ENCODE measurements around the gene CFAP97D1.

CFAP97D1 gene

GRCh38 chr17:43817826-43818225 is 37.6 kb downstream of the CFAP97D1 start:
- H3K27ac ChIP-seq = peak overlapping the region; percentile 91
- H3K36me3 ChIP-seq = peaks cover 44% of the 10 kb centered on the region
- TF ChIP-seq CTCF (IDR thresholded peaks at IDR 0.05; ENCODE audit: low read depth, low read length) = no peak
- no peak for DNase-seq
- no peaks in the 10 kb centered on the region for H3K9me3 ChIP-seq (ENCODE audit: severe bottlenecking)
- H3K4me3 ChIP-seq (ENCODE audit: low read depth, low read length) = no peak overlapping the region
- no peaks in the 10 kb centered on the region for H3K27me3 ChIP-seq (ENCODE audit: insufficient read depth, low read depth, severe bottlenecking)

- DNase-seq = no peak
- Histone ChIP-seq H3K4me3 (ENCODE audit: low read depth, low read length) (no peak overlapping the region), H3K36me3 (peaks cover 42% of the 10 kb centered on the region), H3K27me3 (ENCODE audit: insufficient read depth, low read depth, severe bottlenecking) (no peaks in the 10 kb centered on the region), H3K9me3 (ENCODE audit: severe bottlenecking) (no peaks in the 10 kb centered on the region), H3K27ac (no peak overlapping the region)
- TF ChIP-seq CTCF (IDR thresholded peaks at IDR 0.05; ENCODE audit: low read depth, low read length) = no peak
These were observed 38.7 kb downstream of the CFAP97D1 start for GRCh38 chr17:43818966-43819365.

- Histone ChIP-seq H3K36me3 (peaks cover 45% of the 10 kb centered on the region), H3K9me3 (ENCODE audit: severe bottlenecking) (no peaks in the 10 kb centered on the region)
- TF ChIP-seq CTCF (IDR thresholded peaks at IDR 0.05; ENCODE audit: low read depth, low read length) = no peak
These were observed 40.5 kb downstream of the CFAP97D1 start for GRCh38 chr17:43820759-43821158.

GRCh38 chr17:43822570-43823190 is 42.4 kb downstream of the CFAP97D1 start:
- TF ChIP-seq CTCF (IDR thresholded peaks at IDR 0.05; ENCODE audit: low read depth, low read length) = no peak
- Histone ChIP-seq H3K27me3 (ENCODE audit: insufficient read depth, low read depth, severe bottlenecking) (no peaks in the 10 kb centered on the region), H3K9me3 (ENCODE audit: severe bottlenecking) (no peaks in the 10 kb centered on the region), H3K4me3 (ENCODE audit: low read depth, low read length) (no peak overlapping the region), H3K27ac (no peak overlapping the region), H3K36me3 (peaks cover 53% of the 10 kb centered on the region)
- no peak for DNase-seq

More at GRCh38 chr17:43820759-43821158, 40.5 kb downstream of the CFAP97D1 start:
- Histone ChIP-seq H3K27ac (no peak overlapping the region), H3K27me3 (ENCODE audit: insufficient read depth, low read depth, severe bottlenecking) (no peaks in the 10 kb centered on the region), H3K4me3 (ENCODE audit: low read depth, low read length) (no peak overlapping the region)
- DNase-seq = no peak

- Histone ChIP-seq H3K27me3 (ENCODE audit: insufficient read depth, low read depth, severe bottlenecking) (no peaks in the 10 kb centered on the region), H3K9me3 (ENCODE audit: severe bottlenecking) (no peaks in the 10 kb centered on the region), H3K4me3 (ENCODE audit: low read depth, low read length) (no peak overlapping the region), H3K27ac (no peak overlapping the region), H3K36me3 (peaks cover 62% of the 10 kb centered on the region)
- no peak for DNase-seq
- TF ChIP-seq CTCF (IDR thresholded peaks at IDR 0.05; ENCODE audit: low read depth, low read length) = no peak
These were observed 43.3 kb downstream of the CFAP97D1 start for GRCh38 chr17:43823350-43824084.
